IMR-90 (cell line): ENCODE measurements around the gene NUP210. TPM values are rescaled to one million over a fixed set of nuclear protein-coding genes. Genes with fewer than 3 reads are reported as not detected.

Experiments used
- ATAC-seq: fragments of 200-7000 bp; cut with Tn5 transposase; 2 replicates; pipeline ENCODE4 v1.9.1; 2020; ENCODE audit warnings: low read depth, mild to moderate bottlenecking, moderate library complexity
- BruUV-seq: library from RNA; stranded (reverse); fragments of 400-500 nt; replicated peaks from 2 replicates; lab custom pipeline; 2021; lab: Mats Ljungman, UMichigan
- CTCF ChIA-PET: fragments of 300-600 bp; formaldehyde crosslinking; extraction: SDS; loops from one replicate; lab custom pipeline; 2021; ENCODE audit warnings: antibody characterized with exemption; lab: Yijun Ruan, JAX
- POLR2A ChIA-PET: fragments of 300-600 bp; sonication (Branson Sonifier 250); formaldehyde crosslinking; loops from one replicate; lab custom pipeline; 2022; ENCODE audit warnings: antibody characterized with exemption; ENCODE audit not compliant: unreplicated experiment; lab: Charles Lee
- DNase-seq: peaks from one replicate; pipeline ENCODE4 v3.0.0; 2013
- H2AFZ ChIP-seq: replicated peaks from 2 replicates; pipeline ENCODE3; 2013; ENCODE audit warnings: low read length, mild to moderate bottlenecking; ENCODE audit not compliant: poor library complexity
- H2AK5ac ChIP-seq: 2 replicates; pipeline ENCODE4 v1.6.1; 2013; ENCODE audit warnings: low read depth, low read length, inconsistent platforms
- H2AK9ac ChIP-seq: replicated peaks from 2 replicates; pipeline ENCODE3; 2013; ENCODE audit warnings: mild to moderate bottlenecking, low read depth, low read length, moderate library complexity; ENCODE audit not compliant: poor library complexity
- H2BK120ac ChIP-seq: 2 replicates; pipeline ENCODE4 v1.6.1; 2013; ENCODE audit warnings: low read depth, low read length, inconsistent platforms
- H2BK15ac ChIP-seq: 3 replicates; pipeline ENCODE4 v1.6.1; 2013; ENCODE audit warnings: low read depth, low read length, inconsistent platforms
- H2BK20ac ChIP-seq: 2 replicates; pipeline ENCODE4 v1.6.1; 2013; ENCODE audit warnings: low read depth, mild to moderate bottlenecking, inconsistent platforms, low read length, moderate library complexity
- H2BK5ac ChIP-seq: 2 replicates; pipeline ENCODE4 v1.6.1; 2013; ENCODE audit warnings: mild to moderate bottlenecking, low read depth, low read length, inconsistent platforms; ENCODE audit not compliant: poor library complexity, severe bottlenecking
- H3K14ac ChIP-seq: replicated peaks from 2 replicates; pipeline ENCODE4 v1.6.1; 2013; ENCODE audit warnings: low read depth, low read length, inconsistent platforms
- H3K18ac ChIP-seq: 2 replicates; pipeline ENCODE4 v1.6.1; 2013; ENCODE audit warnings: low read depth, low read length, control low read depth
- H3K23ac ChIP-seq: 2 replicates; pipeline ENCODE4 v1.6.1; 2013; ENCODE audit warnings: low read depth, low read length, inconsistent platforms
- H3K27ac ChIP-seq: 2 replicates; pipeline ENCODE4 v1.5.1; 2013; ENCODE audit warnings: mild to moderate bottlenecking, control low read depth, low read length; ENCODE audit not compliant: insufficient read depth
- H3K27me3 ChIP-seq: 2 replicates; pipeline ENCODE4 v1.6.1; 2013; ENCODE audit warnings: low read length; ENCODE audit not compliant: control insufficient read depth, insufficient read depth
- H3K36me3 ChIP-seq: 2 replicates; pipeline ENCODE4 v1.6.1; 2013; ENCODE audit warnings: low read length, mixed read lengths; ENCODE audit not compliant: control insufficient read depth, insufficient read depth
- H3K4ac ChIP-seq: 2 replicates; pipeline ENCODE4 v1.6.1; 2013; ENCODE audit warnings: low read depth, low read length, inconsistent platforms
- H3K4me1 ChIP-seq: 2 replicates; pipeline ENCODE4 v1.6.1; 2013; ENCODE audit warnings: low read length, mixed read lengths; ENCODE audit not compliant: control insufficient read depth, insufficient read depth
- H3K4me2 ChIP-seq: 2 replicates; pipeline ENCODE4 v1.6.1; 2013; ENCODE audit warnings: low read depth, mild to moderate bottlenecking, control low read depth, low read length, moderate library complexity
- H3K4me3 ChIP-seq: 2 replicates; pipeline ENCODE4 v1.5.1; 2013; ENCODE audit warnings: low read depth, mild to moderate bottlenecking, control low read depth, low read length, moderate library complexity; ENCODE audit not compliant: insufficient read depth
- H3K56ac ChIP-seq: 2 replicates; pipeline ENCODE4 v1.6.1; 2013; ENCODE audit warnings: low read length, inconsistent platforms; ENCODE audit not compliant: insufficient read depth; ENCODE audit errors: extremely low read depth
- H3K79me1 ChIP-seq, 2 experiments: 2 replicates each; pipeline ENCODE4 v1.6.1; 2013; ENCODE audit warnings: low read length in 2 of 2, inconsistent platforms in 1 of 2, low read depth in 1 of 2
- H3K9ac ChIP-seq: 2 replicates; pipeline ENCODE4 v1.6.1; 2013; ENCODE audit warnings: low read depth, low read length, control low read depth
- H3K9me1 ChIP-seq: 2 replicates; pipeline ENCODE4 v1.6.1; 2013; ENCODE audit warnings: low read length, inconsistent platforms; ENCODE audit not compliant: insufficient read depth
- H3K9me3 ChIP-seq: 2 replicates; pipeline ENCODE4 v1.6.1; 2013; ENCODE audit warnings: low read length; ENCODE audit not compliant: control insufficient read depth, insufficient read depth
- H4K20me1 ChIP-seq: 2 replicates; pipeline ENCODE4 v1.6.1; 2013; ENCODE audit warnings: low read length, inconsistent platforms; ENCODE audit not compliant: insufficient read depth
- H4K5ac ChIP-seq: 2 replicates; pipeline ENCODE4 v1.6.1; 2013; ENCODE audit warnings: mild to moderate bottlenecking, low read depth, low read length, control low read depth
- H4K8ac ChIP-seq, 2 experiments: 2 replicates each; pipeline ENCODE4 v1.6.1; 2013; ENCODE audit warnings: low read depth in 2 of 2, low read length in 2 of 2, control low read depth in 1 of 2, inconsistent platforms in 1 of 2
- H4K91ac ChIP-seq: 2 replicates; pipeline ENCODE4 v1.6.1; 2013; ENCODE audit warnings: low read depth, low read length, inconsistent platforms; ENCODE audit not compliant: insufficient read depth
- BHLHE40 ChIP-seq: fragments of 150-350 bp; IDR thresholded peaks from 2 replicates; pipeline ENCODE4 v1.6.1; 2016; ENCODE audit warnings: mild to moderate bottlenecking, low read depth, low read length
- CEBPB ChIP-seq: IDR thresholded peaks from 2 replicates; pipeline ENCODE4 v1.6.1; 2012; ENCODE audit warnings: low read depth, low read length, improper control_type of control experiment
- CHD1 ChIP-seq: IDR thresholded peaks from 2 replicates; pipeline ENCODE4 v1.6.1; 2012; ENCODE audit warnings: low read depth, low read length, improper control_type of control experiment
- ELK1 ChIP-seq: fragments of 150-350 bp; IDR thresholded peaks from 2 replicates; pipeline ENCODE4 v1.6.1; 2016; ENCODE audit warnings: low read depth, mild to moderate bottlenecking, low read length, moderate library complexity, borderline replicate concordance
- MAZ ChIP-seq: IDR thresholded peaks from 2 replicates; pipeline ENCODE4 v1.6.1; 2012; ENCODE audit warnings: low read depth, mild to moderate bottlenecking, low read length, improper control_type of control experiment, moderate library complexity, borderline replicate concordance
- MXI1 ChIP-seq: IDR thresholded peaks from 2 replicates; pipeline ENCODE4 v1.6.1; 2012; ENCODE audit warnings: low read depth, mild to moderate bottlenecking, low read length, moderate library complexity, borderline replicate concordance
- POLR2A ChIP-seq: IDR thresholded peaks from 2 replicates; pipeline ENCODE4 v1.6.1; 2012; ENCODE audit warnings: mild to moderate bottlenecking, low read depth, low read length
- RAD21 ChIP-seq: IDR thresholded peaks from 2 replicates; pipeline ENCODE4 v1.6.1; 2012; ENCODE audit warnings: low read length, improper control_type of control experiment
- RCOR1 ChIP-seq: IDR thresholded peaks from 2 replicates; pipeline ENCODE4 v1.6.1; 2012; ENCODE audit warnings: mild to moderate bottlenecking, low read length, improper control_type of control experiment; ENCODE audit not compliant: insufficient replicate concordance
- RFX5 ChIP-seq: IDR thresholded peaks from 2 replicates; pipeline ENCODE4 v1.8.0; 2012; ENCODE audit warnings: low read depth, mild to moderate bottlenecking, low read length, moderate library complexity
- WGBS, 2 experiments: methylation state at CpG; one replicate each; pipeline versions ENCODE4 v1.1.5 to v1.1.7; 2013; ENCODE audit warnings: missing lambda C conversion rate in 2 of 2; ENCODE audit not compliant: insufficient read length in 1 of 2; ENCODE audit errors: extremely low coverage in 2 of 2; 5-methylcytosine and 5-hydroxymethylcytosine counted together
- dilution Hi-C: fragments of 300-500 bp; cut with HindIII; formaldehyde crosslinking; loops from one replicate; pipeline ENCODE4 v1.14.3; 2018; ENCODE audit warnings: low sequenced_read_pairs; ENCODE audit not compliant: unreplicated experiment
- in situ Hi-C: fragments of 300-500 bp; cut with MboI; formaldehyde crosslinking; loops from 3 replicates; pipeline ENCODE4 v1.14.3; 2019; ENCODE audit warnings: low sequenced_read_pairs, inconsistent platforms, mixed read lengths
- intact Hi-C: fragments of 100-400 bp; cut with micrococcal nuclease; formaldehyde crosslinking; loops from 2 replicates; pipeline ENCODE4 v1.10.0; 2022
- polyA plus RNA-seq, 3 experiments: library from polyadenylated mRNA; depleted of rRNA; stranded (reverse); fragments of >200 nt; gene quantifications; 2 replicates each; pipeline ENCODE4 v1.2.3, GENCODE V29; 2012; ENCODE audit warnings: low replicate concordance in 1 of 3
- total RNA-seq: library from RNA; depleted of rRNA; stranded (reverse); fragments of >200 nt; gene quantifications from 2 replicates; pipeline ENCODE4 v1.2.3, GENCODE V29; 2012

Gene NUP210
- total and polyA plus RNA-seq, 2 of the 4 experiments (the other 2 are of a cell fraction): under 0.01 to 0.03 TPM

DNA sequence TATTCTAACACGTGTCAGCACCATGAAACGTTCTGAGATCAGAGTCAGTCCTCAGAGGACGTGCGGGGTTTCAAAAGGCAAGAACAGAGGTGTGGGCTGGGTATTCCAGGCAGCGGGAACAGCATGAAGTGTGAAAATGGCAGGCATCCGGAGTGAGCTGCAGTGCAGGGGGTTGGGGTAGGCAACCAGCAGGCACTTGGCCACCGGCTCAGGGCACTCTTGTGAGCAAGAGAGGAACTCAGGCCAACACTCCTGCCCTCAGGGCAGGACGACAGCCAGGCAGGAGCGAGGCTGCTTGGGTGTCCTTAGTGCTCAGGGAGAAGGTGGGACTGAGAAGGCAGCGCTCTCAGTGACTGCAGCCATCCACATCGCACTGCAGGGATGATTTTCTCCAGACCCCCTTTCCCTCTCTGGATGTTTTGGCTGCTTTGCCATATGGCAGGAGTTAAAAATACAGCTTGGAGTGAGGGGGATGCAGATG, 151.1 kb downstream of the NUP210 start:
- ChIA-PET CTCF (no interaction called here), POLR2A (no interaction called here)
- no peak for DNase-seq
- TF ChIP-seq MXI1 (no peak), BHLHE40 (no peak), POLR2A (no peak), RAD21 (no peak), CHD1 (no peak), CEBPB (no peak), MAZ (no peak), ELK1 (no peak), RFX5 (no peak), RCOR1 (no peak)
- no peak overlapping the region for H2BK20ac ChIP-seq
- BruUV-seq: no TSS peak
- no peak overlapping the region for H3K23ac ChIP-seq
- H3K4me1 ChIP-seq: no peaks in the 10 kb centered on the region
- no peaks in the 10 kb centered on the region for H3K36me3 ChIP-seq
- peaks cover 17% of the 10 kb centered on the region for H3K27me3 ChIP-seq
- no peak overlapping the region for H3K27ac ChIP-seq
- 0 out of 2 replicates have a peak, but pooled peaks cover 2% of the 10 kb centered on the region for H3K9me3 ChIP-seq
- no peak overlapping the region for H2AK5ac ChIP-seq
- H3K9ac ChIP-seq: no peak overlapping the region
- no peak overlapping the region for H3K56ac ChIP-seq
- H4K20me1 ChIP-seq: no peaks in the 10 kb centered on the region
- no peak overlapping the region for H2AK9ac ChIP-seq
- intact Hi-C loops: no loop called here
- no peak overlapping the region for H4K5ac ChIP-seq
- dilution Hi-C loops: no loop called here
- H2AFZ ChIP-seq: no peak overlapping the region
- H2BK120ac ChIP-seq: no peak overlapping the region
- H4K91ac ChIP-seq: no peak overlapping the region
- H3K79me1 ChIP-seq: no peaks in the 10 kb centered on the region
- in situ Hi-C loops: no loop called here
- H3K14ac ChIP-seq: no peak overlapping the region
- H2BK15ac ChIP-seq: no peak overlapping the region
- WGBS, 2 experiments: no CpG with 5 or more reads among the region's 11 CpGs
- no peak overlapping the region for H2BK5ac ChIP-seq
- H3K4me2 ChIP-seq: no peak overlapping the region
- H3K4me3 ChIP-seq: no peak overlapping the region
- no peak overlapping the region for H4K8ac ChIP-seq
- H3K4ac ChIP-seq: no peak overlapping the region
- H3K9me1 ChIP-seq: no peaks in the 10 kb centered on the region
- no peak overlapping the region for H3K18ac ChIP-seq
- ATAC-seq: no peak
